Measurements from ENCODE around the gene CCDC141.

CCDC141 gene

DNA sequence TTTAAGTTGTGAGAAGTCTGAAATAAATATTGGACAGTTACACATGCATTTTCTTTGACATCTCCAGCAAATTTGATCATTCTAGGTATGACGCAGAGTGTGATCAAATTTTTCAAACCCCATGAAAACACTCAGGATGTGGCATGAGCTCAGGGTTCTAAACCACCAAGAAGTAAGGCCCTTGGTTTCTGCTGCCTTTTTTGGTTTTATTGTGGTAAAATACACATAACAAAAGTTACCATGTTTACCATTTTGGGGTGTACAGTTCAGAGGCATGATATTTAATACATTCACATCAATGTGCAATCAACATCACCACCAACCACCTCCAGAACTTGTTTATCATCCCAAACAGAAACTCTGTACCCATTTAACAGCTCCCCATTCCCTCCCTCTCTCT, 178.4 kb downstream of the CCDC141 start:
- no peak for DNase-seq (ENCODE audit: low read depth in 2 of 2)

DNA sequence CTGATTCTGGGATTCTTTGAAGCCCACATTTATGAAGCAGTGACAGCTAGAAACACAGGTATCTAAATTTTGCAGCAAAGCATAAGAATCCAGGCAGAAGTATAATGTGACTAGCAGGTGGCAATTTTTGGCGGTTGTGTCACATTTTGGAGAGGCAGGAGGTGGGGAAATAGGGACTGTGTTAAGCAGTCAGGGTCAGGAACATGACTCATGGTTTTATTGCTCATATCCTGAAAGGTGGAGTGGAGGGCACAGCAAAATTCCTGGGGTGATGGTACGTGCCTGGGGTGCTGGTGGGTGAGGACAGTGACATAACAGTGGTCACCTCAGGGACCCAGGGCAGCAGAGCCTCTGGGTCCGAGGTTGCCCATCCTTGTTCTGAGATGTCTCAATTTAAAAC, 179.2 kb downstream of the CCDC141 start:
- no peak for DNase-seq (ENCODE audit: low read depth in 2 of 2)

DNA sequence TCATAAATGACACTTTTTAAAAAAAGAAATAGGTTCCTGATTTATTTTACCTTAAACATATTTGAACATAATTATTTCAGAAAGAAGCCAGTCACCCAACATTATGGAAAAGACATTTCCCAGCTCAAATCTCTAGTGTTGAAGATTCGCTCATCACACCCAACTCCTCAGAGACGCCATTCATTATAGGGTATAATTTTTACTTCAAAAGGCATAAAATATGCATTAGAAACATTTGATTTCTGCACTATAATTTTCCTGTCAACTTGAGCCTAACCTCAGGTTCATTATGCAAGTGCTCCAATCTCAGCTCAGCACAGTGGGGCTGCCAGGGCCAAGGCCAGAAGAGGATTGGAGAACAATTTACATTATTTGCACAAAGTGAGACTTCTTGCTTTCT, 183.9 kb downstream of the CCDC141 start:
- DNase-seq (ENCODE audit: low read depth in 2 of 2) = no peak

DNA sequence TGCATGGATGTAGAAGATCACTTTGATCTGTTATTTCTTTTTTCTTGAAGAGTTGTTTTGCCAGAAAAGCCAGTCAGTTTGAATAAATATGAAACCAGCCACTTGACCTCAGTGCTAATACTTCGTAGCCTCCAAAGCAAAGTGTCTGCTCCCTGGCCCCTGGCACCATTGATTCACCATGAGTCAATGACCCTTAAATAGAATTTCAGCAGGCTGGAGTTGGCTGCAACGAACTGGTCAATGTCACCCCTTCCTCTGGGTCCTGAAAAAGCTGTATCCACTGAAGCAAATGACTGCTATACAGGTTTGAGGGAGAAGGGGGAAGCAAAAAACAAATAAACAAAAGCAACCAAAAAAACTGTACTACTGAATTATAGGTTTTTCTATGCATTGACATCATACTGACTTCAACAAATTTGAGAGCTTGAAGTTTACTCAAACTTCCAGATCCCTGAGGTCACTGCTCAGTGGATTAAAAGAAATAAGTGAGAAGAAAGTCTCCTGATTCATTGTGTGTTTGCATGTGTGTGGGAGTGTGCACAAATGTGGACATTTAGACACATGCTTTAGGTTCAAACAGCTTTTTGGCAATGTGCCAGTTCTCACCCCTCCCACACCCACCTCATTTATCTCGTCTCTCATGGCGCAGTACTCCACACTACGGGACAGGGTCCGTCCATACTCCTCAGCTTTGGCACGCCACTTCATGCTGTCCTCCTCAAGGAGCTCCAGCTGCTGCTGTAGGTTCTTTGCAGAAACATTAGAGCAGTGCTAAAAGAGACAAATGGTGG, 184.6 kb downstream of the CCDC141 start:
- DNase-seq (ENCODE audit: low read depth in 2 of 2) = no peak

DNA sequence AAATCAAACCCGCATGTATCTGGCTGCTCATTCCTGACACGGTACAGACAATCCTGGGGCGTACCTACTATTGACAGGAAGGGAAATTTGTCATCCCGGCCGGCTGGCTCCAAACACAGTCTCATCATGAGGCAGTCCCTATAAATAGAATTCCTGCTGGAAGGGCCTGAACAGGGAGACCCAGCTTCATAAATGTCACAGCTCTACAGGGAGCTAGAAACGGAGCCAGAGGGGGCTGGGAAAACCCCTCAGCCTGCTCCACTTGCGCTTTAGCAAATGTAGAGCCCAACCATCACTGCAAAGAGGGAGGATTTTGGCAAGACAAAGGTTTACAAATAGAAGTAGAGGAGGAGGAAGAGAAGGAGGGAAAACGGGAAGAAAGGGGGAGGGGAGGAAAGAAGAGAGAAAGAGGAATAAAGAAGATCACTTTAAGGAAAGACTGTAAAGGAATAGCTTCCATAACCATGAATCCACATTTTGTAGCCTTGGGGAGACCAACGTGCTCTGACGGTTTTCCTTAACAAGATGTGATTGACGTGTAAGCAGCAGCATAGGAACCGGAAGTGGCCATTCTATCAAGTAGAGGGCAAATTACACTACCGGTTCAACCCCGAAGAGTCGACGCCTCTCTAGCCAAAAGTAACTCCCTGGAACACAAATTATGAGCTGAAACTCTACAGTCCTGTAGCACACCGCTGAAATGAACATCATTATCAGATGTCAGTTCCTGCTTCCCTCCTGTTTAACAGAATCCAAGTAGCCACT, 185.9 kb downstream of the CCDC141 start:
- DNase-seq (ENCODE audit: low read depth in 2 of 2) = no peak

DNA sequence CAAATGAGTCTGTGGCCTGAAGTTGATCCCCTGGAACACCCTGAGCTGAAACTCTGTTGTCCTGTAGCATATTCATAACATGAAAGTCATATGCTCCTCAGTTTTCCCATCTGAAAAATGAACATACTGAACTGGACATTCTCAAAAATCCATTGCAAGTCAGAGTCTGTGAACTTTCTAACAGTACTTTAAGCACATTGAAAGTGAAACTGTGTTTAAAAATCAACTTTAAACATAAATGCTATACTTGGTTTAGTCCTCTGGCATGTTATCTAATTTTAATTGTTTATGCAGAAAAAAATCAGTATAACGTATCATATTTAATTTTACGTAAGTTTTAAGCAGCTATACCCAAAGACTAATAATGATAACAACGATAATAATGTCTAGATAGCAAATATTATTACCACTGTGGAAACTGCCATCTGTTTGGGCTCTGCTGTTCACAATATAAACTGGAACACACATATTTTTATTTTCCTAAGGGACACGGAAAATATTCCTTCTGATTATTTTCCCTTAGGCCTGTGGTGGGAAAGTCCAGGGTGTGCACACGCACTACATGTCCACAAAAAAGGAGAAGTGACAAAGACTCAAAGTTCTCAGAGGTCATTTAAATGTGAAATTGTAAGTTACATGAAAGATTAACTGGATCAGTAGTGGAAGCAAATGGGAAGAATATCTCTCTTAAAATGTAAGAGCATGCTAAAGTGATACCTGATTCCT, 186.6 kb downstream of the CCDC141 start:
- no peak for DNase-seq (ENCODE audit: low read depth in 2 of 2)

DNA sequence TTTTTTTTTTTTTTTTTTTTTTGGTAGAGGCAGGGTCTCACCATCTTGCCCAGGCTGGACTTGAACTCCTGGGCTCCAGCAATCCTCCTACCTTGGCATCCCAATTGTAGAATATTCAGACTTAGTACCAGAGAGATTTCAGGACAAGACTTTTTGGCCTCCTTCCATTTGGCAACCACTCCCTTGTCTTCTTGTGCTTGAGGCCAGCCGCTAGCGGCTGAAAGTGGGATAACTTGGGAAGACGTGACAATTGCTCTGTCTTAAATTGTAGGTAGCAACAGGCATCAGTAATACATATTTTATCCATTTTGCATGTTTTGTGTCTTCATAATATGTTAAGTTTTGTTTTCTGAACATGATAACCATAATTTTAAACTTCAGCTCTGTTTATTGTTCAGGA, 189.4 kb downstream of the CCDC141 start:
- no peak for DNase-seq (ENCODE audit: low read depth in 2 of 2)

DNA sequence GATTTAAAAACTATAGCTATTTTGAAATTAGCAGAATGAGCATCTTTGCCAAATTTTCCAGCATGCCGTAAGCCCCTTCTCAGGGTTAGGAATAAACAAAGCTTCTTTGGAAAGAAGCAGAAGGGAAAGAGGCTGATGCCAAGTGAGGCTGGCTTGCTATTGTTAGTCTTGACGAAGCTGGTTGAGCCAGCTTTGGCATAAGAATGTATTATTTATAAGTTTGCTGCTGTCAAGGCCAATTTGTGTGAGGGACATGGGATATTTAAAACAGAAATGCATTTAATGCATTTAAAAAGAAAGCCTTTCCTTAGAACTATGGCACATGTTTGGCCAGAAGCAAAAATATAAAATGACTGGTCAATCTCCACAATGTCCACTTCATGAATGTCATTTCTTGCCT, 190.2 kb downstream of the CCDC141 start:
- no peak for DNase-seq (ENCODE audit: low read depth in 2 of 2)

DNA sequence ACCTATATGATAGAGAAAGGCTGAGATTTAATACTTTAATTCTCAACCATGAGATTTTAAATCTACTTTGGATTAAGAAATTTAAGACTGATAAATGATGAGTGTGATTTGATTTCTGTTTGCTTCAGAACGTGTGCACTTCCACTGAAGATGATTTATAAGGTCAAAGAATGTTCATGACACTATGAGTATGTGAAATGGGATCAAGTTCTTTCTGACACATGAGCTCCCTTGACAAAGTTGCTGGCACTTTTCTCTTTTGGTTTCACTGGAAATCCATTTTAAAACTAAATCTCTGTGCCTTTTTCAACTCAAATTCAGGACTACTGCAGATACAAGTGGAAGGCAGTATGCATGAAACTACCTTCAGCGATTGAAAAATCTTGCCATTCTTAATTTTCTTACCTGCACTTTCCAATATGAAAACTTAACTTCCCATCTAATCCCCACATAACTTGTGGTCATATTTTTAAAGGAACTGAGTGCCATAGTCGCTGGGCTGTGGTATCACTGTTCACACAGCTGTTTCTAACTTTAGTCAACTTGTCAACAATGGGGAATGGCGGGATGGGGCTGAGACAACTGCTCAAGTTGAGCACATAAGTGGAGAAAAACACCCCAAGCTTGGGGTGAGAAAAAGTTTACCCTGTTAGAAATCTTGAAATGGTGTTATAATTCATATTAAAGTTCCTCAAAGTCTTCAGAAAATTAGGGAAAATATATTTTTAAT, 190.9 kb downstream of the CCDC141 start:
- no peak for DNase-seq (ENCODE audit: low read depth in 2 of 2)

DNA sequence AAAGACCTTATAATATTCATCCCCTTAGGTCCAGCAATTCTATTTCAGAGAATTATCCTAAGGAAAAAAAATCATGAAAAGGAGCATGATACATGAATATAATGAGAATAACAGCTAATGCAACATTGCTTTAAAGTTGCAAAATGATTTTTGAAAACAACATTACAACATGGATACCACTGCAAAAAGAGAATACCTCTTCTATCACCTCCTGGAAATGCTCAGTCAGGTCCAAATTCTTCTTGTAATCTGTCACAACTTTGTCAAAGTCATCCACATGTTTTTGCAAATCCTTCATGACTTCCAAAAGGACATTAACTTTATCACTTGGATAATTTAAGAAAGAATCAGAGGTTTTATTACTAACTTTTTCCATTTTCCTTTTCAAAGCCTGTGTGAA, 194.8 kb downstream of the CCDC141 start:
- DNase-seq (ENCODE audit: low read depth in 2 of 2) = no peak

DNA sequence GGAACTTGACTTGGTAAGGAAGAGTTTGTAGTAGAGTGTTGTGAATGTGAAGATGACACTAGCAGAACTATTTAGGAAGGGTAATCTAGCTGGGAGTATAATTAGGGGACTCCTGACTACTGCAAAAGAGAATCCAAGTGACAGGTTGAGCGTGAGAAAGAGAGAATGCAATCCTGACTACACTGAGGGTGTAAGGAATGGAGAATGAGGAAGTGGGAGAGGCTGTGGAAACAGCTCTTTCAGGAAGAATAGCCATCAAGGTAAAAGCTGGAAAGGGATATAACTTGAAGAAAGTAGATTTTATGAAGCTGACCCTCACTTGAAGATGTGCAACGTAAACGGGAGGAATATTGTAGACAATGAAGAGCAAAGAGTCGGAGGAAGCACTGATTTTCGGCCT, 201.6 kb downstream of the CCDC141 start:
- DNase-seq (ENCODE audit: low read depth in 2 of 2) = no peak

DNA sequence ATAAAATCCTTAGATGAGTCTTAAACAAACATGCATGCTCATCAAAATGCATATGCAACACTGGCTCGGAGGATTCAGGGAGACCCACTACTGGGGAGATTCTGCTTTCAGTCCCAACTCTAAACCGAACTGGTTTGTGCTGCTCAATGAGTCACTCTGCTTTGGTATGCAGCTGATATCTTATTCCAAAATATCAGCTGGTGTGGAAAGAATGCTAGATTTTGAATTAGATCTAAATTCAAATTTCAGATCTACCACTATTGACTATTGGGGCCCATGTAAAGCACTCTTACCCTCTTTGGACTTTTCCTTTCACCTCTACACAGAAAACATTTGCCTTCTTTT, 203.5 kb downstream of the CCDC141 start:
- DNase-seq (ENCODE audit: low read depth in 2 of 2) = no peak

DNA sequence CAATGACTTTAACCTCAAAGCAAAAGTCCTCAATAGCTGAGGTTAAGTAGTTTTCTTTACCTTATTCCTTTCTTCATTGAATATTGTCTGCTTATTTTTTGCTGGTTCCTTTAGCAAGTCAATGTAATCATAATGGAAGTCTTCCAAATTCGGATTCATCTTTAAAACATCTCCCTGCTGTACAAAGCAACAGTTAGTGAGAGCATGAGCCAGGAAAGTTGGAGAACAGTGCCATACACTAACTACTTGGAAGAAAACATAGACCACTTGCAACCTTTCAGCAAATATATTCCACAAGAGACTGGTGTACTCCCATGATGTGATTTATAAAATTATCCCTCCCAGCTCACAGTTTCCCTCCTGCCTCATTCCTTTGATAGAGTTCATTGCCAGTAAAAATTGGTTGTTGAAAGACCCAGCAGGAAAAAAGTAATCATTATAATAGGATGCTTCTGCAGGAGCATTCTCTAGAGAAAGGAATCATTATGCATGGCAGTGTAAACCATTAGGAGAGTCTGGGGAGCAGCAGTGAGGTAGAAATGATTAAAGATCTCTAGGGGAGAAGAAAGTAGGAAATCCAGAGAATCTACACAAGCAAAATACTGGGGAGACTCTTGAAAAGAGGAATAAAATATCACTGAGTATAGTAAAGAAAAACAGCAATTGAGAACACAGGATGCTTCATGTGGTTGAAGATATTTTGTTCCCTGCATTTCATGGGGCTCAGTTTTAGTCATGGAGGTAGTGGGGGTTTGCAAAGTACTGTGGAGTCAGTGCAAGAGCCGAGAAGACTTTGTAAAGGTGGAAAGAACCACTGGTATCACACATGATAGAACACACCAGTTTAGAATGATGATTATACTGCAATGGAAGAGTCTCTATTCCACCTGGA, 204.1 kb downstream of the CCDC141 start:
- no peak for DNase-seq (ENCODE audit: low read depth in 2 of 2)

DNA sequence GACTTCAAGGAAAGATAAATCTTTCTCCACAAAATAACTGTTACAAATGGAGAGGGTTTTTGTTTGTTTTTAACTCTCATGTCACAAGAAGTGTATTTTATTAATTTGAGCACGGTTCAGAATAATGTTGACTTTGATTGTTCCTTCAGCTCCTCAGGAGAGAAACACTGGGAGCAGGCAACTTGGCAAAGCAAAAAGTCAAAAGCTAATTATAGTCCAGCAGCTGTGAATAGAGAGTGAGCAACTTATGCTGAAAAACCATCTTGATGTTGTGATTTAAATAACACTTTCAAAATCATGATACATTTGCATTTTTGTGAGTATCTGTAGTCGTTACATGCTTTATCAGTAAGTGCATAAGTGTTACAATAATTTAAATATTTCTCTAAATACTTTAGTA, 205.2 kb downstream of the CCDC141 start:
- DNase-seq (ENCODE audit: low read depth in 2 of 2) = no peak

DNA sequence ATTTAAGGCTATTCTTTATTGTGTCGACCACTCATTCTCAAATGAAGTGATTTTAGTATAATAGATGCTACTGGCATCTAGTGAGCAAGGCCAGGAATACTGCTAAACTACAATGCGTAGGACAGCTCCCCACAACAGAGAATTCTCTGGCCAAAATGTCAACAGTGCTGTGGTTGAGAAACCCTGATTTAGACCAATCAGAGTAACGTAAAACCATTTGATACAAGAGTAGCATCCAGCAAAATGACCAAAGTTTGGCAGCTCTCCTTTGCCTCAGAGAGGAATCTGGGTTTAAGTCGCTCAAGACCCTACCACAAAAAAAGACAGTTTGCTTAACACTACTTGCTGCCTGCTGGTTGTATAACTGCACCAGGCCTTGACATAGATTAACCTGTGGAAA, 205.7 kb downstream of the CCDC141 start:
- DNase-seq (ENCODE audit: low read depth in 2 of 2) = no peak

DNA sequence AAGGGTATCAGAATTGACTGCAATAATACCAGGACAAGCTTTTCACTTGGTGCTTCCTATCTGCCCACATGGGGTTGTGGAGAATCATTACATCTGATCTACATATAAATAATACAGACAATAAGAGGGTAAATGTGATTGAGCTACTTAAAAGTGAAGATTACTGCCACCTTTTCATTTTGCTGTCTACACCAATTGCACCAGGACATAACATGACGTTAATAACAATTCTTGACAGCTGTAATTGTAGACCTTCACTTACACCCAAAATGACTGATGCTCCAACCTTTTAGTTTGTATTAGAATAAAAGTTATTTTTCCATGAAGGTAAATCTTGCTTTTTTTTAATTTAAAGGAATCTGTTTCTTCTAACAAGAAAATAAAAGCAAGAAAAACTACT, 206.2 kb downstream of the CCDC141 start:
- no peak for DNase-seq (ENCODE audit: low read depth in 2 of 2)

DNA sequence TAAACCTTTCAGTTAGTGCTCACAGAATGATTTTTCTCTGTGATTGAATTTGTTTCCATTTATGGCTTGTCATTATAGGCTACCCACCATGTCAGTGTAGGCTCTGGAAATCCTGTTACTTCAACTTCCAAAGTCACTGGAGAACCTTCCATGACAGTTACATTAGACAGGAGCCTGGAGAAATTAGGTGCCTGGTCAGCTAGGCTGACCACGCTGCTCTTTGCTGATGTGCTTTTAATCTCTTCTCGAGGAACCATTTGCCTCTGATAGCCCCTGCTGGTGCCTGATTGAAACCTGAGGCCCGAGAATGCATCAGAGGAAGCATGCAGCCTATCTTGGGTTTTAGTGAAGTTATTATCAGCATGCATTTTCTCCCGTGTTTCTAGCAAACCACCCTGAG, 213.1 kb downstream of the CCDC141 start:
- DNase-seq (ENCODE audit: low read depth in 2 of 2) = no peak

DNA sequence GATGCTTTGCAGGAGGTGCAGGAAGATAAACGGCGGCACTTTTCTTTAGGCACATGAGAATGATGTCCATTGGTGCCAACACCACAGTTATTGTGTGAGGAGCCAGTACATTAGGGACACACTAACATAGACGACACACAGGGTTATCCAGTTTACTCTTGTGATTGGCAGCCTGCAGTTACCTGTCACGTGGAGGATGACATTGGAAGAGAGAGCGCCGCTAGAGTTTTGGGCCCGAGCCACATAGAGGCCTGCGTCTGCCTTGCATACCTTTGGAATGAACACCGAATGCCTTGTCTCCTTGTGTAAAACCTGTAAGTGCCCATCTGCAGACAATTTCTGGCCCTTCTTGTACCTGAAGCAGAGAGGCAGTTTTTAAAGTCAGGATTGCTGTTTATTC, 215.9 kb downstream of the CCDC141 start:
- DNase-seq (ENCODE audit: low read depth in 2 of 2) = no peak

DNA sequence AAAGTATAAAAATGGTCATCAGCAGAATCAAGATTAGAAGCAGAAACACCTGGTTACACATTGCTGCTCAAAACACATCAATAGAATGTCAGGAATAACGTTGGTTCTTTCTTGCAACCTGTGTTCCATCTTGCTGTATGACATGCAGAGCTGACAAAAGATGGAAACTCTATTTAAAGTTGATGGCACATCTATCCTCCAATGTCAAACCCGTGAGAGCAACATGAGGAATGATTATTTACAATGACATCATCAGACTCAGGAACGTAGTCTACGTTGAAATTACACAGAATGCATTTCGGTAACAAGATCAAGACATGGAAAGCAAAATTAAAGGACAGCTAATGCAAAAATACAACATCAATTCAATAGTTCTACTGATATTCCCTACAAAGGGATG, 216.6 kb downstream of the CCDC141 start:
- no peak for DNase-seq (ENCODE audit: low read depth in 2 of 2)

DNA sequence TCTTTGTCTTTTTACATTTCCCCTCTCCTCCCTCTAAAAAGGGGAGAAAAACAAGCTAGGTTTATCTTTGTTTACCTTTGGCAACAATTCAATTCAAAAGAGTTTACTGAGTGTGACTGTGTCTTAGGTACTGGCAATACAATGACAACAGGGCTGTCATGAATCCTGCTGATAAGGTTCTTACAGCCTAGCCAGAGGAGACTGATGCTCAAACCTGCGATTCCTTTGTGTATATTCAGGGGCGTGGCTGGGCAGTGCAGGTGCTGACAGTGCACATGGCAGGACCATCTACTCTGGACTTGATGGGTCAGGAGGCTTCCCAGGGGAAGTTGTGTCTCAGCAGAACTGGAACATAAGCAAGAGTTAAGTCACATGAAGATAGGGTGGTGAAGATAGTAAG, 219.5 kb downstream of the CCDC141 start:
- no peak for DNase-seq (ENCODE audit: low read depth in 2 of 2)

DNA sequence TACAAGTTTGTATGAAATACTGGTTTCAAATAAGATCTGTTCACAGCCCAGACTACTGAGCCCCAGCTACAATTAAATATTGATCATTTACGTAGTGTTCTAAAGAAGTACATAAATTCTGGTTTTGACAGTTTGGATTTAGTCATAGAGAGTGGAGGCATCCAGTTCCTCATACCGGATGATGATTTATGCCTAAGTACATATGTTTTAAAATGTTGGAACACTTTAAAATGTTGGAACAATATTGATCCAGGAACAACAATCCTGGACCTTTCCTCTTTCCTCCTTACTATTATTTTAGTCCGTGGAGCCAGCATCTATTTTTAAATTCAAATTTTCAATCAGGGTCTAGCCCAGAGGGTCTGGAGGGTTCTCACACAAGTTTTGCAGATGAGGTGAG, 220.0 kb downstream of the CCDC141 start:
- no peak for DNase-seq (ENCODE audit: low read depth in 2 of 2)
